ENCODE measurements around the gene MAP3K20. TPM values are rescaled to one million over a fixed set of nuclear protein-coding genes. Genes with fewer than 3 reads are reported as not detected.

MAP3K20 gene
- total RNA-seq, 4 donors from 2014 or later: 33.0 to 56.1 (median 44.4) TPM

DNA sequence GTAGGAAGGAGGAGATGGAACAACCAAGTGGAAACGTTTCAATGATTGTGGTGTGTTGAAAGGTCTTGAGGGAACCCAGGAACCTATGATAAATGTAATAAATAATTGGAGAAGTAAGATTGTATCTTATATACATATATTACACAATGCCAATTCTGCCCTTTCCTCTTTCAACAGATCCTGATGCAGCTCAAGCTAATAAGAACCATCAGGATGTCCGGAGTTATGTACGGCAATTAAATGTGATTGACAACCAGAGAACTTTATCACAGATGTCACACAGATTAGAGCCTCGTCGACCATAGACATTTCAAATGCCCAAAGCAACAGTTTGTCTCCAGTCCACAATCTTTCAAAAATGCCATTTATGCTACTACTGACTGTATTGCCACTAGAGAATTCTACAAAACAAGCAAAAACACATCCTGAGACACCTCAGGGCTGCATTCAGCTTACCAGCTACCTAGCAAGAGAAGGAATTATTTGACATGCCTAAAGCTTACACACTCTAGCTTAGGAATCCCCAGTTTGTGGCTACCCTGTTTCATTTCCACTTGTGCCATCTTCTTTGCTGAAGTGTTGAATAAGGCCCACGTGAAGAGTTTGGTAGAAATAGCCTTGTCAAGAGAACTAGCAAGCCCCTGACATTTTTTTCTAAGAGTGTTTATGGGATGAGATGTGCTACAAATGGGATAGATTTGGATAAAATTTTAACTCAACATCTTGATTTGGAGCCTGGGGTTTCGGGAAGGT is 24.0 kb upstream of the MAP3K20 start:
- no peak for ATAC-seq (ENCODE audit: low FRiP score)
- DNase-seq (ENCODE audit: low spot score): no peak
- TF ChIP-seq, protein P1, sequence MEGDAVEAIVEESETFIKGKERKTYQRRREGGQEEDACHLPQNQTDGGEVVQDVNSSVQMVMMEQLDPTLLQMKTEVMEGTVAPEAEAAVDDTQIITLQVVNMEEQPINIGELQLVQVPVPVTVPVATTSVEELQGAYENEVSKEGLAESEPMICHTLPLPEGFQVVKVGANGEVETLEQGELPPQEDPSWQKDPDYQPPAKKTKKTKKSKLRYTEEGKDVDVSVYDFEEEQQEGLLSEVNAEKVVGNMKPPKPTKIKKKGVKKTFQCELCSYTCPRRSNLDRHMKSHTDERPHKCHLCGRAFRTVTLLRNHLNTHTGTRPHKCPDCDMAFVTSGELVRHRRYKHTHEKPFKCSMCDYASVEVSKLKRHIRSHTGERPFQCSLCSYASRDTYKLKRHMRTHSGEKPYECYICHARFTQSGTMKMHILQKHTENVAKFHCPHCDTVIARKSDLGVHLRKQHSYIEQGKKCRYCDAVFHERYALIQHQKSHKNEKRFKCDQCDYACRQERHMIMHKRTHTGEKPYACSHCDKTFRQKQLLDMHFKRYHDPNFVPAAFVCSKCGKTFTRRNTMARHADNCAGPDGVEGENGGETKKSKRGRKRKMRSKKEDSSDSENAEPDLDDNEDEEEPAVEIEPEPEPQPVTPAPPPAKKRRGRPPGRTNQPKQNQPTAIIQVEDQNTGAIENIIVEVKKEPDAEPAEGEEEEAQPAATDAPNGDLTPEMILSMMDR (IDR thresholded peaks at IDR 0.05): no peak

DNA sequence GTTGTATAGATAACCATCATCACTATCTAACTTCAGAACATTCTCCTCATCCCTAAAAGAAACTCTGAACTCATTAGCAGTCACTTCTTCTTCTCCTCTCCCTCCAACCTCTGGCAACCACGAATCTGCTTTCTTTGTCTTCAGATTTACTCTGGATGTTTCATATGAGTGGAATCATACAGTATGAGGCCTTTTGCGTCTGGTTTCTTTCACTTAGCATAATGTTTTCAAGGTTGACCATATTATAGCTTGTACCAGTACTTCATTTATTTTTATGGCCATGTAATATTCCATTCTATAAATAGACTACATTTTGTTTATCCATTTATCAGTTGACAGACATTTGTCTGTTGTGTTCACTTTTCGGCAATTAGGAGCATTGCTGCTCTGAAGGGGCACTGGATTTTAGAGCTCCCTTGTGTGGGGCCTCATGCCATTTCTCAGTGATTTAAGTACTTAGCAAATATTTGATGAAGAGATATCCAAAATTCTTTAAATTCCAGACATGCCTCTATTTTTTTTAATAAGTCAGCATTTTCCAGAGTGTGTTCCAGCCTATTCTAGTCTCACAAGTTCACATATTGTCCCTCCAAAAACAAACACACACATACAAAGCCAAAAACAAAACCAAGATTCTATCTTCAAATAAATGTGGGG is 22.5 kb upstream of the MAP3K20 start:
- no peak for ATAC-seq (ENCODE audit: low FRiP score)
- TF ChIP-seq, protein P1 (IDR thresholded peaks at IDR 0.05): no peak
- no peak for DNase-seq (ENCODE audit: low spot score)

DNA sequence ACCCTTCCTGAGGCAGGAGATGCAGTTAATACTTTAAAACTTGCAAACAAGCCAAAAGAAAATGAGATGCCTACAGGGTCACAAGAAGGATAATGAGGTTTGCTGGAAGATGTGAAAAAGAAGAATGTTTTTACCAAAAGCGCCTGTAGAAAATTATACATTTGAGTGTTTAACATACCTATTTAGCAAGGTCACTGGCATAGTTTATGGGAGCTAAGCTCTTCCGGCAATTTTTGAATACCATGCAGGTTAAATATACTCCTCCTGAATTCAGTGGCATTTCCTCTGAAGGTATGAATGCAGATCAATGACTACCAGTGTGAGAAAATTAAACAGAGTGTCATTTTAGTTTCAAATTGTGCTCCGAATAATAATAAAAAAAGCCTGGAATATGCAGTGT is 21.2 kb upstream of the MAP3K20 start:
- no peak for DNase-seq (ENCODE audit: low spot score)
- TF ChIP-seq, protein P1 (IDR thresholded peaks at IDR 0.05): no peak
- no peak for ATAC-seq (ENCODE audit: low FRiP score)

- TF ChIP-seq, protein P1 (IDR thresholded peaks at IDR 0.05): no peak
- DNase-seq (ENCODE audit: low spot score): no peak
- no peak for ATAC-seq (ENCODE audit: low FRiP score)
Observed at GRCh38 chr2:173056705-173057364, 18.8 kb upstream of the MAP3K20 start.

- no peak for DNase-seq (ENCODE audit: low spot score)
- TF ChIP-seq, protein P1 (IDR thresholded peaks at IDR 0.05): no peak
- no peak for ATAC-seq (ENCODE audit: low FRiP score)
Observed at GRCh38 chr2:173058097-173058496, 17.5 kb upstream of the MAP3K20 start.

DNA sequence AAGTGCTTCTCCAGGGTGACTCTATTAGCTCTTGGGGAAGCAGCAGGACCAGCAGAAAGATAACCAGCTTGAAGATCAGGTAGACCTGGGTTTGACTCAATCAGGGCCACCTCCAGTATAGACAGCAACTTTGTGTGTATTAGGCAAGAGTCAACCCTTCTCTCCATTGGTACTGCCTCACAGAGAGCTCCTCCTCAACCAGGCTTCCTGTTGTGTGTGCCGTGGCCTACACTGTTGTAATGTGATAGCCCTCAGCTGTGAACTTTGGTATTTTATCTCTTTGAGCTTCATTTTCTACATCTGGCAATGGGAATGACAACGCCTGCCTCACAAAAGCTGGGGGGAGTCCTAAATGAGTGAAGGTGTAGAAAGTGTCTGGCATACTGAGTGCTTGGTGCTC is 17.0 kb upstream of the MAP3K20 start:
- ATAC-seq (ENCODE audit: low FRiP score) (no peak), DNase-seq (ENCODE audit: low spot score) (no peak)
- TF ChIP-seq, protein P1 (IDR thresholded peaks at IDR 0.05): no peak
